ENCODE data around the gene RASSF10.

The RASSF10 gene

DNA sequence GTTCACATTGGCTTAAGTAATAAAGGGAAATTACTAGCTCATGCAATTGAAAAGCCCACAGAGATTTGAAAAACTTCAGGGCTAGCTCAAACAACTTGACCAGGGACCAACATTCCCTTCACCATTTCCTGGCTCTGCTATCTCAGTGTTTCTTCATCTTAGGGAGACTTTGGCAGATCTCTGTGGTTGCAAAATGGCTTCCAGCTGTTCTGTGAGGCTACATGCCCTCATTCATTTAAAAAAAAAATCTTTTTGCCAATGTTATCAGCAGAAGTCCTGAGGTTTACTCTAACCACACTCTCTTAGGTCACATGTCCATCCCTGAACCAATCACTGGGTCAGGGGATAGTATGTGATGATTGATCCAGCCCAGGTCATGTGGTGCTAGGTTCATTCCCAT is 13.9 kb upstream of the RASSF10 start:
- DNase-seq, result peak; percentile 50

DNA sequence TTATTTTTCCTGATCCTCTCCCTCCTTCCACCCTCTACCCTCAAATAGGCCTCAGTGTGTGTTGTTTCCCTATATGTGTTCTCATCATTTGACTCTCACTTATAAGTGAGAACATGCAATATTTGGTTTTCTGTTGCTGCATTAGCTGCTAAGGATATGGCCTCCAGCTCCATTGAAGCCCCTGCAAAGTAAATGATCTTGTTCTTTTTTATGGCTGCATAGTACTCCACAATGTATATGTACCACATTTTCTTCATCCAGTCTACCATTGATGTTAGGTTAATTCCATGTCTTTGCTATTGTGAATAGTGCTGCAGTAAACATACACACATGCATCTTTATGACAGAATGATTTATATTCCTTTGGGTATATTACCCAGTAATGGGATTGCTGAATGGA is 13.3 kb upstream of the RASSF10 start:
- DNase-seq, result no peak

DNA sequence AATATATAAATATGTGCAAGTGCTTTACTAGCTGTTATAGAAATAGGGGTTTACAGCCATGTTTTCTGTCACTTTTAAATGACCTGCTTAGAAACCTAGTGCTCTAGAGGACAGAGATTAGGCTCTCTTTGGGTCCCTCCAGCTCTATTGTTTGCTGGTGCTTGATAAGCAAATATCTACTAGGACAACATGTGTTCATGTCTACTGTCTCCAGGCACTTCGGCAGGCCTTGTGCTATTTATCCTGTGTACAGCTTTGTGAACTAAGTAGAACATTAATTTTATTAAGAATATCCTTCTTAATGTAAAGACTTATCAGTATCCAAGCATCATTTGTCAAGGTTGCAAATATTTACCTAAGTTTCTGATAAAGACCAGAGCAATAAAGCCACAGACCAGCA is 11.9 kb upstream of the RASSF10 start:
- no peak for DNase-seq

DNA sequence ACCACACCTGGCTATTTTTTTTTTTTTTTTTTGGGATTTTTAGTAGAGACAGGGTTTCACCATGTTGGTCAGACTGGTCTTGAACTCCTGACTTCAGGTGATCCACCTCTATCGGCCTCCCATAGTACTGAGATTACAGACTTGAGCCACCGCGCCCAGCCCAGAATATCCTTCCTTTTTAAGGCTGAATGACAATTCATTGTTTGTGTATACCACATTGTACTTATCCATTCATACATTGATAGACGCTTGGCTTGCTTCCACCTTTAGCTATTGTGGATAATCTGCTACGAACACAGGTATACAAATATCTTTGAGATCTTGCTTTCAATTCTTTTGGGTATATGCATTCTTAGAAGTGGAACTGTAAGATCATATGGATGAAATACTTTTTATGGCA is 10.8 kb upstream of the RASSF10 start:
- no peak for DNase-seq

DNA sequence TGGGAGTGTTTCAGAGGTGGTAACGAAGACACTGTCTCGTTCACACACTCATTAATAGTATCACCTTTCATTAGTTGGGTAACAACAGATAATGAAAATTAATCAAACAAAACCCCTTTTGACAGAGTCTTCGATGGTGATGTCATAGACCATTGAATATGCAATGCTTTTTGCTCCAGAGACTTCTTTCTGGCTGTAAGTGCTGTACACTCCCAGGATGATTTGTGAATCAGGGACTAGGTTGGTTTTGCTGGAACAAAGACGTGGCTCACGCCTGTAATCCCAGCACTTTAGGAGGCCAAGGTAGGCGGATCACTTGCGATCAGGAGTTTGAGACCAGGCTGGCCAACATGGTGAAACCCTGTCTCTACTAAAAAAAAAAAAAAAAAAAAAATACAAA is 9.5 kb upstream of the RASSF10 start:
- no peak for DNase-seq

DNA sequence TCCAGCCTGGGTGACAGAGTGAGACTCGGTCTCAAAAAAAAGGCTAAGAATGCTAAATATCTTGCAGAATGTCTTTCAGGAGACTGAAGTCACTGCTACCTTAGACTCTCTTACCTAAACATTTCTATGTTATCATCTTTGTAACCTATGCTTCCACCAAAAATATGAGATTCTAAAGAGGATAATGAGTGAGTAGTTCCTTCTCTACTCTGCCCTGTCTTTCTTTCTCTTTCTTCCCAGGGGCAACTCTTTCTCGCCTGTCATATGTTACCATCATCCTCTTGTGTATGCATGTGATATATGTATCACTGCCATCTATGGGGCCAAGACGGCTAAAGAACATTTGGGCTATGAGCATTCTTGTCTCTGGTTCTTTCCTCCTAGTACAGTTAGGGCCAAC is 9.0 kb upstream of the RASSF10 start:
- DNase-seq, result no peak

DNA sequence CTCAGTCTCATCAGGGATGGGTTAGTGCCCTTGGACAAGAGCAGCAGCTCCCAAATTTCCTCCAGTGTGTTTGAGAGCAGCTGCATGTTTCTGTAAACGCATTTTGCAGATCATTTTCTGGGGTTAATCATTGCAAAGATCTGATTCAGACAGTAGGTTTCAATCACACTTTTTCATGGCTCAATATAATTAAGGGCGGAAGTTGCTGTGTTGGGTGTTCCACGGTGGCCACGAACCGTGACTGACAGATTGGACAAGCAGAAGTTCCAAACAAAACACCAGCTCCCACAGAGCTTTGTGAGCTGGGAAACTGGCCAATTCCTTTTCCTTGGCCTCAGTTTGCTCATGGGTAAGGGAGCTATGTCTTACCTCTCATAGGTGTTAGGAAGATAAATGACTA is 8.4 kb upstream of the RASSF10 start:
- DNase-seq, result no peak

DNA sequence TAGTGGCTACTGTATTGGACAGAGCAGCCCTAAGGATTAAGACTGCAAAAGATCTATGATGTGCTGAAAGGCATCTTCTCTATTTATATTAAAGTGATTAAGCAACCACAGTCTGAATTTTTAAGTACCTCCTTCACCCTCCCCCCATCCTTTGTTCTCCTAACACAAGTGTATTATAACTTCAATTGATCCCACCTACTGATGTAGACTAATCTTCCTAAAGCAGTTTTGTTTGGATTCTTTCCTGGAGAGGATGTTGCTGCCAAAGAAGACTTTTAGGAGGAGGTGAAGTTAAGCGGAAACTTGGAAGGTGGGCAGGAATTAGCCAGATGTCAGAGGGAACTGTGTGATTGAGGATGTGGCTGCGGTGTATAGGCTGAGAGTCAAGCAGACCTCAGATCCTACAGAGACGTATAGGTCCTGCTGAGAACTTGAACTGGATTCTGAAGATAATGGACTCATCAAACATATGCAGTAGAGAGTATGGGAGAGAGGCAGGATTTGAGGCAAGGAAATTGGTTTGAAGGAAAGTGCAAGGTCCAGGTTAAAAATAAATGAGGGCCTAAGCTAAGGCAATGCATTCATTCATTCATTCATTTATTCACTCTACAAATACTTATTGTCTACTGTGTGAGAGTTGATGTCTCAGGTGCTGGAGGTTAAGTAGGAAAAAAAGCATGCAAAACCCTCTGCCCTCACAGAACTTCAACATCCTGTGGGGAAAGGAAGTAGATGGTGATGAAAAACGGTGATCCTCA is 5.2 kb upstream of the RASSF10 start:
- peak; percentile 85 for DNase-seq

DNA sequence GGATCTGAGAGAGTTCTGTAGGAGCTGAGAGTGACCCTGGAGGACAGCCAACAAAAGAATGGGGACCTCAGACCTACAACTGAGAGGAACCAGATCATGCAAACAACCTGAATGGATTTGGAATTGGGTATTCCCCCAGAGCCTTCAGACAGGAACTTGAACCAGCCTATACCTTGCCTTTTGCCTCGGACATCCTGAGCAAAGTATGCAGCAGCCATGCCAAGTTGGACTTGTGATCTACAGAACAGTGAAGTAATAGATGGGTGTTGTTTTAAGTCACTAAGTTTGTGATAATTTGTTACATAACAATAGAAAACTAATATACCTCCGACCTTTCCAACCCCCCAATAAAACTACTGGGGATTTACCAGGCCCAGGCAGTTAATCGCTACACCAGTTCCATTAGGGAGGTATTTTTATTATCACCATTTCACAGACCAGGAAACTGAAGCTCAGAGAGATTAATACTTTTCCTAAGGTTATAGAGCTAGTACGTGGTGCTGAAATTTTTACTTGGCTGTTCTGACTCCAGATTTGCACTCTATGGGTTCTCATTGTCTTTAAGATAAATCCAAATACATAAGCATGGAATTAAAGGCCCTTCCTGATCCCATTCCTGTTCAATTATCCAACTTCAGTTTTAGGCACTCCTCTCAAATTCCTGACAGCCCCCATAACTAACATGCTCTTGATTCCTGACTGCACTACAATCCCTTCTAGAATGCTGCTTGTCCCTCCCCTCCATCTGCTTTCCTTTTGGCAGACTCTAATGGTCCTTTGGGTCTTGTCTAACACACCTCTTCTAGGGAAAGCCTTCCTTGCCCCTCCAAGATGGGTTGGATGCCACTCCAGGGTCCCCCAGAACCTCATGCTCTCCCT is 1.7 kb upstream of the RASSF10 start:
- no peak for DNase-seq

DNA sequence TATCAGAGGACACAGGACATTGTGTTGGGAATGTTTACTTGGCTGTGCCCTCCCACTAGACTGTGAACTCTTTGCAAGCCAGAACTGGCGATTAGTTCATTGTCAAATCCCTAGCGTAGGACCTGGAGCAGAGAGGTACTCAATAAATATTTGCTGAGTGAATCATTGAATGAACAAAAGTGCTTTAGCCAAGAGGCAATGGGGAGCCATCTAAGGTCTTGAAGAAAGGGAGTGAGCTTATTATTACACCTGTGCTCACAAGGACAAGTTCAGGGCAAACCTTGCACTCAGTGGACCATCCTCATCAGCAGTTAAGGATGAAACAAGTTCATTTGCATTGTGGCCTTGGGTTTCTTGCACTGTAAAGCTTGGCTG is 1.1 kb upstream of the RASSF10 start:
- no peak for DNase-seq

DNA sequence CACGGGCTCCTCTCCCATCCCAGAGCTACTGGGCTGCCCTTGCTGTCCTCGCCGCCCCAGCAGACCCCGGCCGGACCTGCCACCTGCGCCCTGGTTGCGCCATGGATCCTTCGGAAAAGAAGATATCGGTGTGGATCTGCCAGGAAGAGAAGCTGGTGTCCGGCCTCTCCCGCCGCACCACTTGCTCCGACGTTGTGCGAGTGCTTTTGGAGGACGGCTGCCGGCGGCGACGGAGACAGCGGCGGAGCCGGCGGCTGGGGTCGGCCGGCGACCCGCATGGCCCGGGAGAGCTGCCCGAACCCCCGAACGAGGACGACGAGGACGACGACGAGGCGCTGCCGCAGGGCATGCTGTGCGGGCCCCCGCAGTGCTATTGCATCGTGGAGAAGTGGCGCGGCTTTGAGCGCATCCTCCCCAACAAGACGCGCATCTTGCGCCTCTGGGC is 382 bp downstream of the RASSF10 start:
- DNase-seq, result no peak

DNA sequence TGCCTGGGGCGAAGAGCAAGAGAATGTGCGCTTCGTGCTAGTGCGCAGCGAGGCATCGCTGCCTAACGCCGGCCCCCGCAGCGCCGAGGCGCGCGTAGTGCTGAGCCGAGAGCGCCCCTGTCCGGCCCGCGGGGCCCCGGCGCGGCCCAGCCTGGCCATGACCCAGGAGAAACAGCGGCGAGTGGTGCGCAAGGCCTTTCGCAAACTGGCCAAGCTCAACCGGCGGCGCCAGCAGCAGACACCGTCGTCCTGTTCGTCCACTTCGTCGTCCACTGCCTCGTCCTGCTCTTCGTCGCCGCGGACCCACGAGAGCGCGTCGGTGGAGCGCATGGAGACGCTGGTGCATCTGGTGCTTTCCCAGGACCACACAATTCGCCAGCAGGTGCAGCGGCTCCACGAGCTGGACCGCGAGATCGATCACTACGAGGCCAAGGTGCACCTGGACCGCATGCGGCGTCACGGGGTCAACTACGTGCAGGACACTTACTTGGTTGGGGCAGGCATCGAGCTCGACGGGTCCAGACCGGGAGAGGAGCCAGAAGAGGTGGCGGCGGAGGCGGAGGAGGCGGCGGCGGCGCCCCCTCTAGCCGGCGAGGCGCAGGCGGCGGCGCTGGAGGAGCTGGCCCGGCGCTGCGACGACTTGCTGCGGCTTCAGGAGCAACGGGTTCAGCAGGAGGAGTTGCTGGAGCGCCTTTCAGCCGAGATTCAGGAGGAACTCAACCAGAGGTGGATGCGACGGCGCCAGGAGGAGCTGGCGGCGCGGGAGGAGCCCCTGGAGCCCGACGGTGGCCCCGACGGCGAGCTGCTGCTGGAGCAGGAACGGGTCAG is 1.0 kb downstream of the RASSF10 start:
- DNase-seq, result no peak

DNA sequence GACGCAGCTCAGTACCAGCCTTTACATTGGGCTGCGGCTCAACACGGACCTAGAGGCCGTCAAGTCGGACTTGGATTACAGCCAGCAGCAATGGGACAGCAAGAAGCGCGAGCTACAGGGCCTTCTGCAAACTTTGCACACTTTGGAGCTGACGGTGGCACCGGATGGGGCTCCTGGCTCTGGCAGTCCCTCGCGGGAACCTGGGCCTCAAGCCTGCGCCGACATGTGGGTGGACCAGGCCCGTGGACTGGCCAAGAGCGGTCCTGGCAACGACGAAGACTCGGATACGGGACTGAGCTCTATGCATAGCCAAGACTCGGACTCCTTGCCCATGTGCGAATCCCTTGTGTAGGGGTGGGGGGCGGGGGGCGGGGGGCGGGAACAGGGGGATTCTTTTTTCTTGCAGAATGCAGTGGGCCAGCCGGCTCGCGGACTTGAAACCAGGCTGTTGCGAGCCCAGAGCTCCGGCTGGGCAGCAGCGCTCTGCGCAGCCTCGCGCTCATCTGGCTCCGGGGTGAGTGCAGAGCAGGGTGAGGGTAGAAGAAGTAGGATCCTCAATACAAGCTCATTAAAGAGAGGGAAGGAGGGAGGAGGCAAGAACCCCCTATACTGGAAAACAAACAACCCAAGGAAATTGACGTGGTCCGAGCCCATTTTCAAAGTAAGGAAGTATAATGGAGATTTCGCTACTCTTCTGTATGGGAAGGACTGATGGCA is 1.8 kb downstream of the RASSF10 start:
- DNase-seq, result no peak

DNA sequence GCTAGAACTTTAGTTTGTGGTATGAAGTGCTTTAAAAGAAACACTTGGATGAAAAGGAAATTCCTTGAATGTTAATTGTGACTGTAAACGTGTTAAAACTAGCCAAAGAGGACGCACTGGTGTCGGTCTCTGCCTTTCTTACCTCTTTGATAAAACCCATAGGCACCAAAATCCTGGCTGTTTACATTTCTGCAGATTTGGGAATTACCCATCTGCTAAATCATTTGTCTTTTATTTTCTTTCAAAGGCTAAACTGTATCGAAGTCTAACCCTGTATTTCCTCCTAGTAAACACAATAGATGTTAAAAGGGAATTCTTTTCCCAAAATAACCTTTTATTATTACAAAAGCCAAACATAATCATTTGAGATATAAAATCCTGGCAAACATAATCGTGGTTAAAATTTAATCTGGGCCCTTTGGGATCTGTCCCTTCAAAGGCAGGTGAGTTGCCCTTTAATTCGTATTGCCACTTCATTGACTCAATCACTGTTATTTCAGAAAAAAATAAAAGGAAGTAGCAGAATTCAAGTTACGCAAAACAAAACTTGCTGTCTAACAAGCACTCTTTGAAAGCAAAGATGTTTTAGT is 2.4 kb downstream of the RASSF10 start:
- DNase-seq, result no peak

DNA sequence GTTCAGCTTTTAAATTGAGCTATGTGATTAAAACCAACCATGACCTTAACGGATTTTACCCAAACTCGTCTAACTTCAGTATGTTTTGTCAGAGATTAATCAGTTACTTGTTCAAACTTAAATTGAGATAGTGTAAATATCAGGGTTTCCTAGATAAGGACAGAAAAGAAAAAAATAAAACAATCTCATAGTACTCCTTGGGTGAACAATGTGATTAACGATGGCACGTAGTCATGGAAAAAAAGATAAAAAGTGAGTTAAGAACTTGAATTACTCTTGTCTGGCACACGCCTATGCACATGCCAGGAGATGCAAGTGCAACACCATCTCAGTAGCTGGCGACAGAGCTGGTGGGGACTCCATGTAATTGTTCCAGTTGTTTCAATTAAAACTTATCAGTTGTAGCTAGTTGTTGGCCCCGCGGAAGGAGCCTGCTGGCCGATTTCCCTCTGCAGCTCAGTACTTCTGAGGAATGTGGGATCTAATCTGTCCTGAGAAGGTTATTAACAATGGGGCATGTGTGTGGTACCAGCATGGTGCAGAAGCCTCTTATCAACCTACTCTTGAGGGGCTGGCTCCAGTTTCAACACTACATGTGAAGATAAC is 3.0 kb downstream of the RASSF10 start:
- no peak for DNase-seq

DNA sequence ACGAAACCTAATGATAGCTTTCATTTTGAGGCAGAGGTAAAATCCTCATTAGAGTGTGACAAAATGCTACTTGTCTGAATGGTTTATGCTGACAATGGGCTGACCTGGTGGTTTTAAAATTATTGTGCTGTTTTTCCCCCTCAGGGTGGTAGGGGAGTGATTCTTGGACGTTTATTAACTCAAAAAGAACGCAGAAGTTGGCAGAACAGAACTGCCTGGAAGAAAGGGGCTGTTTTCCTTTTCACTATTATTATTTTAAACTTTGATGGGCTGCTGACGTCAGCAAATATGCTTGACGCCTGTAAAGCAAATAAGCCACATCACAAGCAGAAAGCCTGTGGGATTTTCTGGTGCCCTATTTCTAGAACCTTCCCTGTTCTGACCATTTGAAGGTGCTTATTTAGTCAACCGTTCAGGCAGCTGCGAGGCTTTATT is 4.0 kb downstream of the RASSF10 start:
- DNase-seq, result no peak

DNA sequence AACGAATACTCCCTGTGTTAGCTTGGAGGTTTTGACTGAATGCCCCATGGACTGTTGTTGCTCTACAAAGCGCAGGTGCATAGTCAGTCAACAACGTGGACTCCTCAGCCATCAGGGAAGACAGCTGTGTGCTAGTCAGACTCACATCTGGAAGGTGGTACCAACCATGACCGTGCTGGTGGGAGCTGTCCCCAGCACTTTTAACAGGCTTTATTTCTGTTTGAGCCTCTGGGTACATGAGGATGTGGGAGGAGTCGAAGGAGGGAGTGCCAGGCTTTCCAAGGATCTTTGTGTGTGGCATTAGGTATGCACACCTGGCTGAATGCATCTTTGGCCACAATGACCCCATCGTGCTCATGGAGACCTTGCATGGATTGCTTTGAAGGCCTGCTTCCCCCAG is 6.6 kb downstream of the RASSF10 start:
- no peak for DNase-seq

DNA sequence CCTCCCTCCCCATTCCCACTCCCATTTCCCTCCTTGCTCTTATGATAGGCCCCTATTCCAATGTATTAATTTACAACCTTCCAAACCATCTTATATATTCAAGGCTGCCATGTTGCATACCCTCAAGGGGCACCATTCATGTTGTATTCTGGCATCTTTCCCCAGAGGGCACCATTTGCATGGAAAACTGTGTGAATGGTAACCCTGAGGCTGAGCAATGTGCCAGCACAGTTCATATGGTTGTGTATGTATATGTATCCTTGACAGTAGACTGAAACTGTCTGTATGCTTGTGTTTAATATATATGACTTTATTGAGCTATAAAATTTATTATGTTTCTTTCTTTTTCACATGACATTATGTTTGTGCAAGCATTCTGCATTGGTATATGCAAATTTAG is 7.3 kb downstream of the RASSF10 start:
- DNase-seq, result no peak

DNA sequence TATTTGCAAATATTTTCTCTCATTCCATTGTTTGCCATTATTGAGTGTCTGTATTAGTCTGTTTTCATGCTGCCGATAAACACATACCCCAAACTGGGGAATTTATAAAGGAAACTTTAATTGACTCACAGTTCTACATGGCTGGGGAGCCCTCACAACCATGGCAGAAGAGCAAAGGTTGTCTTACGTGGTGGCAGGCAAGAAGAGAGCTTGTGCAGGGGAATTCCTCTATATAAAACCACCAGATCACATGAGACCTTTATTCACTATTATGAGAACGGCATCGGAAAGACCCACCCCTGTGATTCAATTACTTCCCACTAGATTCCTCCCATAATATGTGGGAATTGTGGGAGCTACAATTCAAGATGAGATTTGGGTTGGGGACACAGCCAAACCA is 10.2 kb downstream of the RASSF10 start:
- DNase-seq, result no peak

DNA sequence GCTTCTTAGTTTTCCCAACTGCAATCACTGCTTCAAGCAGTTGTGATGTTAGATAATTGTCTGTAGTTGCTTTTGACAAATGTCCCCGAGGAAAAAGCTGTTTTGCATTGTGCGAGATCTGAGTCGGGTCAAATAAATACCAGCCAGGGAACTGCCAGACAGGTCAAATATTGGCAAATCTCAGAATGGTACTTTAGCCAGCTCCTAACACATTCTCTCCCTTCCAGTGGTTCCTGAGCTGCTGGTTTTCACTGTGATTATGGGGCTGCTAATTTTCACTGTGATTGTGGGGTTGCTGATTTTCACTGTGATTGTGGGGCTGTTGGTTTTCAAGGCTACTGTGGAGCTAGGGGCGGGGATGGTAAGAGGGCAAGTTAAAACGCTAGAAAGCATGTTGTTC is 14.3 kb downstream of the RASSF10 start:
- no peak for DNase-seq

DNA sequence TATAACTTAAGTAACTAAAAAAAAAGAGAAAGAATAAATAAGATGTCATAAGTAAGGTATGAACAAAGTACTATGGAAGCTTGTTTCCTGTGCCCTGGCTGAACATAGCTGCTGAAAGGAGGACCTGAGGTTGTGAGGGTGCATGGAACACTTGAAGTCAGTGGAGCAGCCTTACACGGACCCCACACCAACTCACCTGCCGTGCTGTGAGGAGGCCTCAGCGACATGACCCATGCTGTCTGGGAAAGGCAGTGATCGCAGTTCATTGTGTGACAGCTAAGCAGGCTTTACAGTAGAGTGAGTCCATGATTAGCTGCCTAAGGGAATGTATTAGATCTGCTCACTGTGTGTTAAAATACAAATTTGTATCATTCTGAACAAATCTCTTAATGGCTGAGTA is 17.6 kb downstream of the RASSF10 start:
- no peak for DNase-seq

DNA sequence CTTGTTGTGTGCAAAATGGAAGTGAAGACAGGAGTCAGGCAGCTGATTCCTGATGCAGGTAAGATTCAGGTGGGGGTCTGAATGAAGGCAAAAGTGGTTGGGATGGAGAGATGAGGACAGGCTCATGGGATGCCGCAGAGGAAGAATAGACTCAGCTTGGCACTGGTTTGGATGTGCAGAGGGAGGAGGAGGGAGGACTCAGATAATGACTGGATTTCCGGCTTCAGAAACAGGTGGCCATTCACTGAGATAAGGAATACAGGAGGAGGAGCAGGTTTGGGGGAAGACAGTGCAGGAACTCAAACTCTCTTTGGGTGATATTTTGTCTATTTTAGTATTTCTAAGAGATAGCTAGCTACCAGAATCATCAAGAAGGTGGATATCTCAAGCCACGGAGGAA is 19.2 kb downstream of the RASSF10 start:
- no peak for DNase-seq
